ENCODE results near the gene IGFBP4.
"Not testable (repeated sequence)": the region's sequence is repeated elsewhere in the genome, so short reads cannot be mapped to it uniquely, and the experiment has no call there.

IGFBP4 gene

GRCh38 chr17:40443196-40443987 is at the start of gene IGFBP4:
Gene IGFBP4, plus strand, starts transcription at chr17:40443450. Its CDS starts 286 bp downstream, at chr17:40443736.
- TF ChIP-seq CTCF (IDR thresholded peaks at IDR 0.05): peak; percentile 84
- TF ChIP-seq ZFX (IDR thresholded peaks at IDR 0.05; ENCODE audit: borderline replicate concordance): no peak
- H3K27ac ChIP-seq: no peak within 1 kb of the TSS

GRCh38 chr17:40399185-40399584 is 44.1 kb upstream of the IGFBP4 start:
- H3K27ac ChIP-seq: no peak overlapping the region
- TF ChIP-seq CTCF (IDR thresholded peaks at IDR 0.05): peak; percentile 77
- TF ChIP-seq ZFX (IDR thresholded peaks at IDR 0.05; ENCODE audit: borderline replicate concordance): no peak

GRCh38 chr17:40402668-40403067 is 40.6 kb upstream of the IGFBP4 start:
- no peak for TF ChIP-seq ZFX (IDR thresholded peaks at IDR 0.05; ENCODE audit: borderline replicate concordance)
- TF ChIP-seq CTCF (IDR thresholded peaks at IDR 0.05): no peak
- no peak overlapping the region for H3K27ac ChIP-seq

- H3K27ac ChIP-seq: no peak overlapping the region
- no peak for TF ChIP-seq CTCF (IDR thresholded peaks at IDR 0.05)
- no peak for TF ChIP-seq ZFX (IDR thresholded peaks at IDR 0.05; ENCODE audit: borderline replicate concordance)
These were observed 39.2 kb upstream of the IGFBP4 start for GRCh38 chr17:40404003-40404402.

- TF ChIP-seq ZFX (IDR thresholded peaks at IDR 0.05; ENCODE audit: borderline replicate concordance) (no peak), CTCF (IDR thresholded peaks at IDR 0.05) (no peak)
- H3K27ac ChIP-seq: no peak overlapping the region
These were observed 35.8 kb upstream of the IGFBP4 start for GRCh38 chr17:40407460-40407859.

- not testable (repeated sequence) for H3K27ac ChIP-seq
These were observed 33.7 kb upstream of the IGFBP4 start for GRCh38 chr17:40409540-40409939.

- TF ChIP-seq CTCF (IDR thresholded peaks at IDR 0.05) (no peak), ZFX (IDR thresholded peaks at IDR 0.05; ENCODE audit: borderline replicate concordance) (no peak)
- no peak overlapping the region for H3K27ac ChIP-seq
These were observed 33.2 kb upstream of the IGFBP4 start for GRCh38 chr17:40410082-40410481.

- TF ChIP-seq ZFX (IDR thresholded peaks at IDR 0.05; ENCODE audit: borderline replicate concordance) (no peak), CTCF (IDR thresholded peaks at IDR 0.05) (no peak)
- no peak overlapping the region for H3K27ac ChIP-seq
These were observed 31.4 kb upstream of the IGFBP4 start for GRCh38 chr17:40411821-40412220.
